HG02943 (cell line): ENCODE measurements around the gene WNT9B.

ENCODE experiments used
- ATAC-seq: cut with Tn5 transposase; IDR thresholded peaks from one replicate; pipeline ENCODE4 v1.9.1; 2021; ENCODE audit warnings: mild to moderate bottlenecking, low read depth, moderate library complexity; ENCODE audit not compliant: unreplicated experiment

The WNT9B gene

GRCh38 chr17:46850688-46851028 is 725 bp upstream of the WNT9B start:
- ATAC-seq, result no peak

- ATAC-seq, result no peak
Measured at GRCh38 chr17:46853896-46854444, 2.6 kb downstream of the WNT9B start.

GRCh38 chr17:46854515-46854914 is 3.1 kb downstream of the WNT9B start:
- ATAC-seq, result no peak

GRCh38 chr17:46854948-46855347 is 3.6 kb downstream of the WNT9B start:
- ATAC-seq, result no peak

DNA sequence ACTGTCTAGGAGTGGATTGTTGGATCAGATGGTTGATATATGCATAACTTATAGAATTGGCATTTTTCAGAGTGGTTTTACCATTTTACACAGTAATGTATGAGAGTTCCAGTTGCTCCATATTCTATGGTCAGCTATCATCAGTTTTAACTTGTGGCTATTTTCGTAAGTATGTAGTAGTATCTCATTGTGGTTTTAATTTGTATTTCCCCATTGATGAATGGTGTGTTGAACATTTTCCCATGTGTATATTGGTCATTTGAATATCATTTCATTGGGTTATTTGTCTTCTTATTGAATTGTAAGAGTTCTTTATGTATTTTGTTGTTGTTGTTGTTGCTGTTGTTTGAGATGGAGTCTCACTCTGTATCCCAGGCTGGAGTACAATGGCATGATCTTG is 6.2 kb downstream of the WNT9B start:
- no peak for ATAC-seq

- no peak for ATAC-seq
Measured at GRCh38 chr17:46859996-46860395, 8.6 kb downstream of the WNT9B start.

DNA sequence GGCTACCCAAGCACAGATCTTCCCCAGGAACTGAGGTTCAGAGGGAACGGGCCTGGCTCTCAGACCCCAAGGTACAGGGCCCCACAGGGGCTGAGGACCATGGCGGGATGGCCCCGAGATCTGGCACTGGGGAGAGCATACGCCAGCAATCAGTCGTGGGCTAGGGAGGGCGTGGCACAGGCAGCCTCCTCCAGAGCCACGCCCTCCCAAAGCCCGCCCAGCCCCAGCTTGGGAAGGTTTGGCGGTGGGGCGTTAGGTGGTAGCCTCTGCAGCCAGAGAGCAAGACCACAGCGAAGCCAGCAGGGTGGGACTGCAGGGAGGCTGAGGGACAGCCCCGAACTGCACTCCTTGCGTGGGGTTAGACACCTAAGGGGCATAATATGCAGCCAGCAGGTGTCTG is 11.6 kb downstream of the WNT9B start:
- no peak for ATAC-seq

GRCh38 chr17:46863383-46864121 is 12.2 kb downstream of the WNT9B start:
- no peak for ATAC-seq

DNA sequence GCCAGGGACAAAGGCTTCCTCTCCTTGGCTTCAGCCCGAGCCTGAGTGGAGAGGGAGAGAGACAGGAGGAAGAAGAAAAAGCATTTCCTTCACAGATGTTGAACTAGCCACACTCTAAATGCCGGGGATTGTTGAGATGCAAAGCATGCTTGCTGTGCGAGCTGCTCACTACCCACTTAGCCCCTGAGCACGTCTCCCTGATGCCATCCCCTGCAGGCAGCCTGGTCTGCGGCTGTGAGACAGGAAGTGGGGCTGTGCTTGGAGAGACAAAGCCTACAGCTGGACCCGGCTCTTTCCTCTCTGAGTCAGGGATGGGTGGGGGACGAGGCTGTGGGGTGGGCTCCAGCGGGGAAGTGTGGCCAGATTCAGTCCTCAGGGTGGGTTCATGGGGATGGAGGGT is 13.7 kb downstream of the WNT9B start:
- no peak for ATAC-seq

DNA sequence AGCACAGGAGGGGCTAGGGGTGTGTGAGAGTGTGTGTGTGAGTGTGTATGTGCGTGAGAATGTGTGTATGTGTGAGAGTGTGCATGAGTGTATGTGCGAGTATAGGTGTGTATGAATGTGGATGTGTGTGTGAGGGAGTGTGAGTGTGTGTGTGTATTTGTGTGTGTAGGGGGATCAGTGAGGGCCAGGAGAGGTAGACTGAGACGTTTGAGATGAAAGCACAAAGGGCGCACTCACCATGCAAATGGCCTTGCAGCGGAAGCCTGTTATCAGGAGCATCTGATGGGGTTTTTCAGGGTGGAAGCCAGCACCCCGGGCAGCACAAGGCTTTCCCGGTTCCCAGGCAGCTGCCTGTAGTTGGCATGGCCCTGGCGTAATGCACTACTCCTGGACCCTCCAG is 14.9 kb downstream of the WNT9B start:
- ATAC-seq, result no peak

DNA sequence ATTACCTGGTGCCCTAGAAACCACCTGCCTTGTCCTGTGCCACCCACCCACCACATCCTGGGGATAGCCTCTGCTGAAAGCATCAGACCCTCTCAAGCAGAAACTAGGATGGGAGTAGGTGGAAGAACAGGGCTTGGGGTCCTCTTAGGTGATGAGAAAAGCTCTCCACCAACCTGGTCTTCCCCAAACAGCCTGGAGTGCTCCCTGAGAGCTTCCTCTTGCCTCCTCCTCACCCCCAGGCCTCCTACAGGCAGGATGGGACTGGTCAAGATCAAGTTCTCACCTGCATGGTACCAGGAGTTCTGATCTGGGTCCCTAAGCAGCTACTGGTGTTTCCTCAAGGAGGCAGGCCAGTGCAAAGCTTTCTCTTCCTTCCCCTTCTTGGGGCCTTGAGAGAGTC is 15.4 kb downstream of the WNT9B start:
- no peak for ATAC-seq

DNA sequence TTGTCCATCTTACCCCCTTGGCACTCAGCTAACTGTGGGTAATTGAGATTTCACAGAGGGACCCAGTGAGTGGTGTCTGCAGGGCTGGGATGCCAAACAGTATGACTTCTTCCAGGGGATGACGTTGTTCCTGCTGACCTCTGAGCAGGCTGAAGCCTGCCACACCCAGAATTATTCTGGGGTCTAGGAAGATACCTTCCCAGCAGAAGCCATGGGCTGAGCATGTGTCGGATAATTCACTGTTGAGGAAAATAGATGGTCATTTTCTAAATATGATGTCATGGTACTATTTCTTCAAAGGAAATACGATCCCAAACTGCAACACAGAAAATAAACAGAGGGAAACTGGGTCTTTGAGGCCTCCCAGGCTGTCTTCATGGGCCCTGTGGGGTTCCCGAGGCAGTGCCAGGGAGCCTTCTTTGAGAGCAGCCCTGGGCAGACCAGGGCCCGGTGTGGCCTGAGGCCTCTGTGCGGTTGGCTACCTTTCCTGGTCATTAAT is 17.4 kb downstream of the WNT9B start:
- ATAC-seq, result no peak

DNA sequence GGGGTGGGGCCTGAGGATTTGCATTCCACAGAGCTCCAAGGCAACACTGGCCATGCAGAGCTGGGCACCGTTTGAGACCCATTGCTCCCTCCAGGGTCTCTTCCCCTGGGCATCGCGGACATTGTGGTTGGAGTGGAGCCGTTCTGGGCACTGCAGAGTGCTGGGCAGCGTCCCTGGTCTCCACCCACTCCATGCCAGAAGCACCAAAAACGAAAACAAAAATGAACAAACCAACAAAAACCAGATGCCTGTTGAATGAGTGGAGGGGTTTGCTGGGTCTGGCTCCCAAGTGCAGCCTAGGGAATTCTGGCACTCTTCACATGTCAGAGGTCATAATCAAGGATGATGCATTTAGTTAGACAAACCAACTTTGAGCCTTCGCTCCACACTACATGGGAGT is 17.9 kb downstream of the WNT9B start:
- ATAC-seq, result no peak

DNA sequence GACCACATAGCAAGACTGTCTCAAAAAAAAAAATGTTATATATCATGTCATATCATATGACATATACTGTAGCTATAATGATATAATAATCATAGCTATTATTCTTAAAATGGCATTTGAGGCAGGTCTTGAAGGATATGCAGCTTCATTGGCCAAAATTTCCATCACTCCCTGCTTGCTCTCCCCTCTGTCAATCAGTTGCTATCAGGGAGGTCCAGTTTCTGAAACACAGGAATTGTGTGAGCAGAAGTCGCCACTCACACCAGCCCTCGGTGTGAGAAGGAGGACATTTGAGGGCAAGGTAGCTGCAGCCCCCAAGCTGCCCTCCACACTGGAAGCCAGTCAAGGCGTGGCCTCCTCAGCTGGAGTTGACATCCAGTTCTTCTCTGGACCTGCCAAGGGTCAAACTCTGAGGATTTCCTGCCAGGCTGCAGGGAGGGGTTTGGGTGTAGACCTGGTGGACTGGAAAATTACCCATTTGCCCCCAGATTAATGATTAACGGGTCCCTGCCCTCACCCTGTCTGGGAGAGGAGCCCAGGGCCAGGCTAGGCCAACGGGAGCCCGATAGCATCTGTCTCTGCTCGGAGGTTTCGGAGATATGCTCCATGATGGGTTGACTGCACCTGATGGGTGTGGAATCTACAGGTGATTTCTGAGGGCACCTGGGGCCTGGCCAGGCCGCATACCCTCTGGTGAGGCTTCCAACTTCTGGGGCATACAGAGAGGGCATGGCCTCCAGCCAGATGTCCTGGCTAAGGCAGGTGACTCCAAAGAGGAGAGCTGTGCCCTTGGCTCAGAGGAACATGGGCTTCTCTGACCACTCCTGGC is 18.8 kb downstream of the WNT9B start:
- no peak for ATAC-seq

GRCh38 chr17:46872421-46872820 is 21.0 kb downstream of the WNT9B start:
- ATAC-seq, result no peak

- ATAC-seq, result no peak
Measured at GRCh38 chr17:46873941-46874645, 22.7 kb downstream of the WNT9B start.

GRCh38 chr17:46874906-46875305 is 23.5 kb downstream of the WNT9B start:
- no peak for ATAC-seq

GRCh38 chr17:46875849-46876352 is 24.5 kb downstream of the WNT9B start:
- ATAC-seq, result no peak

DNA sequence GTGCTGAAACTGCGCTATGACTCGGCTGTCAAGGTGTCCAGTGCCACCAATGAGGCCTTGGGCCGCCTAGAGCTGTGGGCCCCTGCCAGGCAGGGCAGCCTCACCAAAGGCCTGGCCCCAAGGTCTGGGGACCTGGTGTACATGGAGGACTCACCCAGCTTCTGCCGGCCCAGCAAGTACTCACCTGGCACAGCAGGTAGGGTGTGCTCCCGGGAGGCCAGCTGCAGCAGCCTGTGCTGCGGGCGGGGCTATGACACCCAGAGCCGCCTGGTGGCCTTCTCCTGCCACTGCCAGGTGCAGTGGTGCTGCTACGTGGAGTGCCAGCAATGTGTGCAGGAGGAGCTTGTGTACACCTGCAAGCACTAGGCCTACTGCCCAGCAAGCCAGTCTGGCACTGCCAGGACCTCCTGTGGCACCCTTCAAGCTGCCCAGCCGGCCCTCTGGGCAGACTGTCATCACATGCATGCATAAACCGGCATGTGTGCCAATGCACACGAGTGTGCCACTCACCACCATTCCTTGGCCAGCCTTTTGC is 25.0 kb downstream of the WNT9B start:
- no peak for ATAC-seq

- no peak for ATAC-seq
Measured at GRCh38 chr17:46876926-46877325, 25.5 kb downstream of the WNT9B start.

DNA sequence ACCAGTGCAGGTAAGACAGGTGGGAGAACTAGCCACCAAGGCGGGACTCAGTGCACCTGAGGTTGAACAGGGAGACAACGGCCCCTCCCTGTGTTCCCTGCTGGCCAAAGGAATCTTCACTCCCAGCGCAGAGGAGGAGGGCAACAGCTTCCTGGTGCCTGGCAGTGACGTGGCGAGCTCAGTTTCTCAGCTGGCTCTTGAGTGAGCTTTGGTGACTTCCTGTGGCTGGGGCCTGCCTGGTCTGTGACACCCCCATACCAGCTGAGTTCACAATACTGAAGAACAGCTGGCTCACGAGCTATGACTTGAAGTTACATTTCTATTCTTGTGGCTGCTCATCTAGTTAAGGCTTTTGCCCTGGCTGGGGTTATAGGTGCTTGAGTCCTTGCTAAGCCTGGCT is 26.1 kb downstream of the WNT9B start:
- ATAC-seq, result no peak
